GM12878 (cell line): ENCODE measurements around the gene DIPK1A. TPM values are rescaled to one million over a fixed set of nuclear protein-coding genes. Genes with fewer than 3 reads are reported as not detected.

Experiments used
- ATF7 ChIP-seq: fragments of 450-650 bp; IDR thresholded peaks from 2 replicates; pipeline ENCODE4 v1.6.1; 2016; ENCODE audit warnings: low read depth, mild to moderate bottlenecking
- BCL3 ChIP-seq: IDR thresholded peaks from 2 replicates; pipeline ENCODE4 v1.6.1; 2011; ENCODE audit warnings: borderline replicate concordance, low read depth, mild to moderate bottlenecking, moderate library complexity, low read length; ENCODE audit not compliant: insufficient read depth, poor library complexity, severe bottlenecking
- CBFB ChIP-seq: IDR thresholded peaks from 2 replicates; pipeline ENCODE4 v1.6.1; 2016; ENCODE audit warnings: antibody characterized with exemption, low read depth
- CEBPZ ChIP-seq: fragments of 150-350 bp; IDR thresholded peaks from 2 replicates; pipeline ENCODE4 v1.6.1; 2016; ENCODE audit warnings: low read depth, low read length
- ELK1 ChIP-seq: IDR thresholded peaks from 2 replicates; pipeline ENCODE4 v1.6.1; 2012; ENCODE audit warnings: low read depth, low read length, improper control_type of control experiment
- SKIL ChIP-seq: fragments of 450-650 bp; IDR thresholded peaks from 2 replicates; pipeline ENCODE4 v1.6.1; 2017; ENCODE audit warnings: mild to moderate bottlenecking, low read depth, inconsistent platforms; ENCODE audit not compliant: poor library complexity, severe bottlenecking
- SREBF1 ChIP-seq: IDR thresholded peaks from 2 replicates; pipeline ENCODE4 v1.6.1; 2012; ENCODE audit warnings: mild to moderate bottlenecking, low read length
- ZBTB33 ChIP-seq: fragments of 450-650 bp; IDR thresholded peaks from 2 replicates; pipeline ENCODE4 v1.6.1; 2017; ENCODE audit warnings: mild to moderate bottlenecking
- ZNF24 ChIP-seq: fragments of 450-650 bp; IDR thresholded peaks from 2 replicates; pipeline ENCODE4 v1.6.1; 2017; ENCODE audit warnings: antibody characterized with exemption, mild to moderate bottlenecking
- polyA plus RNA-seq, 11 experiments: library from polyadenylated mRNA; depleted of rRNA in 4 of 11; unstranded in 6 of 11; stranded (reverse) in 5 of 11; fragments of >200 nt; fragmentation: Nextera tagmentation in 4 of 11; fragmentation: Illumina TruSeq in 1 of 11; extraction: Ambion mirVana in 4 of 11; extraction: Trizol in 1 of 11; gene quantifications; 1 replicate in 1 of 11; 2 replicates in 10 of 11; pipeline versions ENCODE4 v1.2.1 to v1.2.3, GENCODE V29; 2011 to 2016; ENCODE audit warnings: inconsistent platforms in 2 of 11, missing spikeins in 2 of 11, low read depth in 1 of 11
- total RNA-seq, 4 experiments: library from RNA; depleted of rRNA in 3 of 4; stranded (reverse); fragments of >200 nt in 3 of 4; fragmentation: Illumina TruSeq in 1 of 4; extraction: Trizol in 1 of 4; gene quantifications; 2 replicates each; pipeline versions ENCODE4 v1.2.1 to v1.2.3, GENCODE V29; 2013 to 2021

Gene DIPK1A
- total and polyA plus RNA-seq, 10 of the 15 experiments (the other 5 are each of a cell fraction or from before 2014, with no cell fraction given): 4.9 to 15.0 (median 9.7) TPM

- TF ChIP-seq ZNF24: no peak
- no peak for TF ChIP-seq ELK1
- no peak for TF ChIP-seq CEBPZ
- TF ChIP-seq ATF7: no peak
- TF ChIP-seq CBFB: no peak
- no peak for TF ChIP-seq ZBTB33
- no peak for TF ChIP-seq BCL3
- no peak for TF ChIP-seq SREBF1
- no peak for TF ChIP-seq SKIL
These were observed 23.5 kb downstream of the DIPK1A start (continued) for GRCh38 chr1:92937731-92938130.
